ENCODE results near the gene TMEM115.

Gene TMEM115

GRCh38 chr3:50357481-50357880 is 1.8 kb downstream of the TMEM115 start:
- TF ChIP-seq CTCF (IDR thresholded peaks at IDR 0.05; ENCODE audit: low read depth, low read length) (no peak), MYC (IDR thresholded peaks at IDR 0.05; ENCODE audit: low read depth, low read length) (no peak), POLR2A (IDR thresholded peaks at IDR 0.05; ENCODE audit: extremely low read depth, insufficient read length) (no peak), MAX (IDR thresholded peaks at IDR 0.05; ENCODE audit: low read depth, low read length) (no peak)
- peak; percentile 39 for DNase-seq (ENCODE audit: low read depth)
- peak overlapping the region; percentile 79 for H3K4me3 ChIP-seq (ENCODE audit: low read depth, low read length)

GRCh38 chr3:50356553-50356952 is 2.8 kb downstream of the TMEM115 start:
- TF ChIP-seq CTCF (IDR thresholded peaks at IDR 0.05; ENCODE audit: low read depth, low read length), result no peak
- no peak for TF ChIP-seq MAX (IDR thresholded peaks at IDR 0.05; ENCODE audit: low read depth, low read length)
- TF ChIP-seq POLR2A (IDR thresholded peaks at IDR 0.05; ENCODE audit: extremely low read depth, insufficient read length), result no peak
- no peak for TF ChIP-seq MYC (IDR thresholded peaks at IDR 0.05; ENCODE audit: low read depth, low read length)
- DNase-seq (ENCODE audit: low read depth), result peak; percentile 60
- peak overlapping the region; percentile 79 for H3K4me3 ChIP-seq (ENCODE audit: low read depth, low read length)

- TF ChIP-seq MAX (IDR thresholded peaks at IDR 0.05; ENCODE audit: low read depth, low read length) (0 out of 2 replicates have a peak, but pooled peaks have one; percentile 29), POLR2A (IDR thresholded peaks at IDR 0.05; ENCODE audit: extremely low read depth, insufficient read length) (no peak), MYC (IDR thresholded peaks at IDR 0.05; ENCODE audit: low read depth, low read length) (no peak), CTCF (IDR thresholded peaks at IDR 0.05; ENCODE audit: low read depth, low read length) (no peak)
- no peak for DNase-seq (ENCODE audit: low read depth)
- peak overlapping the region; percentile 79 for H3K4me3 ChIP-seq (ENCODE audit: low read depth, low read length)
Observed at GRCh38 chr3:50355829-50356552, 3.3 kb downstream of the TMEM115 start.

- DNase-seq (ENCODE audit: low read depth), result no peak
- TF ChIP-seq MAX (IDR thresholded peaks at IDR 0.05; ENCODE audit: low read depth, low read length) (no peak), CTCF (IDR thresholded peaks at IDR 0.05; ENCODE audit: low read depth, low read length) (no peak), POLR2A (IDR thresholded peaks at IDR 0.05; ENCODE audit: extremely low read depth, insufficient read length) (no peak), MYC (IDR thresholded peaks at IDR 0.05; ENCODE audit: low read depth, low read length) (no peak)
- H3K4me3 ChIP-seq (ENCODE audit: low read depth, low read length), result no peak overlapping the region
Observed at GRCh38 chr3:50354850-50355249, 4.5 kb downstream of the TMEM115 start.

GRCh38 chr3:50354186-50354764 is 5.0 kb downstream of the TMEM115 start:
- no peak overlapping the region for H3K4me3 ChIP-seq (ENCODE audit: low read depth, low read length)
- TF ChIP-seq CTCF (IDR thresholded peaks at IDR 0.05; ENCODE audit: low read depth, low read length) (no peak), MAX (IDR thresholded peaks at IDR 0.05; ENCODE audit: low read depth, low read length) (no peak), POLR2A (IDR thresholded peaks at IDR 0.05; ENCODE audit: extremely low read depth, insufficient read length) (no peak), MYC (IDR thresholded peaks at IDR 0.05; ENCODE audit: low read depth, low read length) (no peak)

More at GRCh38 chr3:50354186-50354764, 5.0 kb downstream of the TMEM115 start:
- no peak for DNase-seq (ENCODE audit: low read depth)

Data from NB4 (cell line).